Fibroblast of villous mesenchyme (primary cell): ENCODE data around the gene DOCK8. TPM values are rescaled to one million over a fixed set of nuclear protein-coding genes. Genes with fewer than 3 reads are reported as not detected.
A peak's percentile ranks its signal among the peaks of the same experiment; 100 is the strongest.

Experiments
- DNase-seq: peaks from one replicate; pipeline ENCODE4 v3.0.0-alpha.2; 2010; ENCODE audit warnings: low read depth
- H3K4me3 ChIP-seq: 2 replicates; pipeline ENCODE4 v1.5.1; 2011; ENCODE audit warnings: low read depth, mild to moderate bottlenecking, low read length
- CTCF ChIP-seq: IDR thresholded peaks from 2 replicates; pipeline ENCODE4 v1.5.1; 2012; ENCODE audit warnings: low read depth, mild to moderate bottlenecking, low read length; ENCODE audit not compliant: insufficient read depth
- total RNA-seq: library from RNA; depleted of rRNA; stranded (reverse); fragments of >200 nt; gene quantifications from 2 replicates; pipeline ENCODE4 v1.2.3, GENCODE V29; 2012

Gene DOCK8
- total RNA-seq, 1 donor: 2.6 TPM

DNA sequence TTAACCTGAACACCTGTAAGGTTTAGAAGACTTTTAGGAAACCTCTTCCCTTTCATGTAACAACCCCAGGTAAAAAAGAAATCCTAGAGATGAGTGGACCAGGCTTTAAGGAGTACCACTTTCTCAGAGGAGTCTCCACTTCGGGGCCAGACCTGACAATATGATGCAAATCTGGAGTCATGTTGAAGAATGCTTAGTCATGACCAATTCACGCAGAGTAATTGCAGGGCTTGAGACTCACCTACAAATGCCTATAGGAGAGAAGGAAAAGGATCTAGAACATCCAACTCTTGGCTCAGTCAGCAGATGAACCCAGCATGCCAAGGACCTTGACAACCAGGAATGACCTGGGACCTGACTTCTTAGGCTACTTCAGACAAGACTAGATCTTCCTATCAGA lies 235.4 kb downstream of the DOCK8 start:
- H3K4me3 ChIP-seq: no peak overlapping the region
- no peak for DNase-seq
- no peak for TF ChIP-seq CTCF

GRCh38 chr9:450561-450960 lies 235.9 kb downstream of the DOCK8 start:
- no peak for TF ChIP-seq CTCF
- DNase-seq: no peak
- H3K4me3 ChIP-seq: no peak overlapping the region

GRCh38 chr9:453832-454231 lies 239.2 kb downstream of the DOCK8 start:
- TF ChIP-seq CTCF: no peak
- no peak overlapping the region for H3K4me3 ChIP-seq
- DNase-seq: no peak

GRCh38 chr9:456365-456764 lies 241.7 kb downstream of the DOCK8 start:
- H3K4me3 ChIP-seq: no peak overlapping the region
- DNase-seq: peak; percentile 50
- TF ChIP-seq CTCF: no peak

- TF ChIP-seq CTCF: no peak
- DNase-seq: no peak
- H3K4me3 ChIP-seq: no peak overlapping the region
These were observed 243.9 kb downstream of the DOCK8 start for GRCh38 chr9:458590-458989.

DNA sequence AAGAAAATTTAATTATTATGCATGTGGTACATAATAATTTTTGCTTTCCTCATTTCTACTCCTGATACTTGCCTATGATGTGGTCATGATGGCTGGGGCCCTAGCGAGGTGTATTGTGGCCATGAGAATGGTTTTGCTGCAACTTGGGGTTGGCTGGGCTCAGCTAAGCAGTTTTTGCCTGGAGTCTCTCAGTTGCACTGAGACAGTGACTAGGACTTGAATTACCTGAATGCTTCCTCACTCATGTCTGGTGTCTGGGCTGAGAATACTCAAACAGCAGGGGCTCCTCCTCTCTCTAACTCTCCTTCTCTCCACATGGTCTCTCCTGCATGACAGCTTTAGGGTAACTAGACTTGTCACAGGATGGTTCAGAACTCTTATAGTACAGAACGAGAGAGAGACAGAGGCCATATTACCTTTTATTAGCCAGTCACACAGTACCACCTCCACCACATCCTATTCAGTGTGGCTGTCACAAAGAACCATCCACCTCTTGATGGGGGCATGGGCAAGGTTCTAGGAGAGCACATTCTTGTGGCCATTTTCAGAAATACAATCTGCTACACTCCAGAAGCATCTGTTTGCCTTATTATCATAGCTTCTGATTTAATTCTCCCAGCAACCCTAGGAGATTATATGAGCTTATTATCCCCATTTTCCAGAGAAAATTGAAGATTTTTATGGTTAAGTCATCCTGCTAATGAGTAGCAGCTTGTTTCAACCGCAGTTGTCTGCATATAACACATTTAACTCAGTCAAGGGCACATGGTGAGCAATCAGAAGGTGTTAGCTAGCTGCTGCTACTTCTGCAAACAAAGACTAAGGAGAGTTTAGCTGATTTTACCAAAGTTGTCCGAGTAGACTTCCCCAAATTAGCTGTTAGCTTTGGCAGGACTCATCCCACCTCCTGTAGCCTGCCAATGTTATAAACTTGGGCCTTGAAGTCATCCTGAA lies 245.1 kb downstream of the DOCK8 start:
- TF ChIP-seq CTCF: no peak
- no peak overlapping the region for H3K4me3 ChIP-seq
- no peak for DNase-seq
